GM12865 (cell line): ENCODE results near the gene CACNG4.

Experiments used
- DNase-seq: peaks from one replicate; pipeline ENCODE4 v3.0.0; 2010; ENCODE audit warnings: low read depth
- H3K4me3 ChIP-seq: 2 replicates; pipeline ENCODE4 v1.5.1; 2011; ENCODE audit warnings: mild to moderate bottlenecking, low read depth, low read length, control low read depth
- CTCF ChIP-seq: IDR thresholded peaks from 2 replicates; pipeline ENCODE4 v1.5.1; 2011; ENCODE audit warnings: low read length, control low read depth, low read depth, inconsistent platforms; ENCODE audit not compliant: insufficient read depth; ENCODE audit errors: missing control alignments

The CACNG4 gene

GRCh38 chr17:67076290-67076689 is 111.8 kb downstream of the CACNG4 start:
- no peak for DNase-seq
- no peak for TF ChIP-seq CTCF
- no peak overlapping the region for H3K4me3 ChIP-seq

DNA sequence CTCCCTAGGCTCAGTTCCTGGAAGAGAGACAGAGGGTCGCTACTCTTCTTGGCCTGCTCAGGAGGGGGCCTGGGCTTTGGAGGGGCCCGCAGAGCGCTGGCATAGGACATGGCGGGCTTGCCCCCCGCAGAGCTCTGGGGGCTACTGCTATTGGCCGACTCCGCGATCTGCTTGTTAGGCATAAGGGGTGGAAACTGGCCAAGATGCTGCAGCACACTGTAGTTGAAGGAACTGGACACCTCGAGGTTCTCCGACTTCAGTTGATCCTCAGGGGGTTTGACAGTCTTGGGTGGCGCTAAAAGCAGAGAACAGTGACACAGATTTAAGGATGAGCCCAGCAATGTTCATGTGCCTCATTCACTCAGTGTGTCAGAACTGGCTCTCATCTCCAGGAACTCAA is 113.8 kb downstream of the CACNG4 start:
- no peak for TF ChIP-seq CTCF
- no peak overlapping the region for H3K4me3 ChIP-seq
- DNase-seq: no peak

DNA sequence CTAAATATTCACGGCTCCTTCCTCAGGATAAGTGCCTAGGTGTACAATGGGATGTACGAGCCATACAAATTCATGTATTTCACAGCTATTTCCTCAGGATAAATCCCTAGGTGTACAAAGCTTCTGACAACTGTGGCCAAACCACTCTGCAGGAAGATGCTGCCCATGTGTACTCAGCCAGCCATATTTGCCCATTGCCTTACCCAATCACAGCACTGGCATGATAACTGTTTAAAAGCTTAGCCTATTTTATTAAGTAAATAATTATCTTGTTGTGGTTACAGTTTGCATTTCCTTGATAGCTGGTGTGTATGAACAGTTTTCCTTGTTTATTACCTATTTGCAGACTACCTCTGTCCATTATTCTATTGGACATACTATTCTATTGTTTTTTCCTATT is 115.0 kb downstream of the CACNG4 start:
- H3K4me3 ChIP-seq: no peak overlapping the region
- TF ChIP-seq CTCF: no peak
- DNase-seq: no peak

- DNase-seq: peak; percentile 30
- TF ChIP-seq CTCF: no peak
- H3K4me3 ChIP-seq: no peak overlapping the region
Observed at GRCh38 chr17:67080804-67081203, 116.3 kb downstream of the CACNG4 start.

GRCh38 chr17:67082107-67082506 is 117.6 kb downstream of the CACNG4 start:
- peak; percentile 64 for DNase-seq
- TF ChIP-seq CTCF: peak; percentile 34
- H3K4me3 ChIP-seq: no peak overlapping the region
